ENCODE data around the gene SMAD4. TPM values are rescaled to one million over a fixed set of nuclear protein-coding genes. Genes with fewer than 3 reads are reported as not detected.

Gene SMAD4
- total RNA-seq, 1 experiment from 2014 or later = 96.3 TPM

GRCh38 chr18:51066273-51066672 lies 36.3 kb downstream of the SMAD4 start:
- H3K36me3 ChIP-seq (ENCODE audit: control insufficient read depth in 1 of 2, insufficient read depth in 2 of 2, low read length in 2 of 2) = peaks cover 6 to 29% of the 10 kb centered on the region in 2 experiments; a peak in 3 of 4 replicates
- peaks cover 0 to 10% of the 10 kb centered on the region in 2 experiments; a peak in 2 of 4 replicates for H3K4me1 ChIP-seq (ENCODE audit: control insufficient read depth in 1 of 2, insufficient read depth in 2 of 2, low read length in 2 of 2)
- H4K20me1 ChIP-seq (ENCODE audit: insufficient read depth) = peaks cover 3% of the 10 kb centered on the region; the same call in 1 of the 2 replicates
- H3K27me3 ChIP-seq (ENCODE audit: insufficient read depth, low read length) = no peaks in the 10 kb centered on the region
- POLR2A ChIA-PET = no interaction called here
- RAD21 ChIA-PET (ENCODE audit: low non-redundant PET in 1 of 2, low total read pairs in 2 of 2, uncharacterized antibody in 2 of 2, unreplicated experiment in 2 of 2) = no interaction called here
- no peak for ATAC-seq
- H3K9me3 ChIP-seq (ENCODE audit: control insufficient read depth in 1 of 2, insufficient read depth in 1 of 2, low read depth in 1 of 2, low read length in 2 of 2) = no peaks in the 10 kb centered on the region
- DNase-seq (ENCODE audit: low read depth, low spot score) = no peak
- no peak overlapping the region for H2AFZ ChIP-seq (ENCODE audit: low read depth, low read length, poor library complexity, severe bottlenecking)
- no peaks in the 10 kb centered on the region for H3K9me2 ChIP-seq (ENCODE audit: insufficient read depth)
- H3K4me3 ChIP-seq (replicated peaks in 1 of 2; ENCODE audit: low read depth in 1 of 2, low read length in 2 of 2) = no peak overlapping the region
- TF ChIP-seq ZFX (IDR thresholded peaks at IDR 0.05) (no peak), EGR1 (IDR thresholded peaks at IDR 0.05; ENCODE audit: low read depth) (no peak), SP1 (IDR thresholded peaks at IDR 0.05; ENCODE audit: low read depth) (no peak), RAD21 (IDR thresholded peaks at IDR 0.05; ENCODE audit: low read depth) (no peak), CBX3 (IDR thresholded peaks at IDR 0.05; ENCODE audit: low read depth) (no peak), FOSL1 (IDR thresholded peaks at IDR 0.05; ENCODE audit: low read depth) (no peak), SIN3A (IDR thresholded peaks at IDR 0.05; ENCODE audit: low read depth) (no peak)
- TF ChIP-seq, protein P1, sequence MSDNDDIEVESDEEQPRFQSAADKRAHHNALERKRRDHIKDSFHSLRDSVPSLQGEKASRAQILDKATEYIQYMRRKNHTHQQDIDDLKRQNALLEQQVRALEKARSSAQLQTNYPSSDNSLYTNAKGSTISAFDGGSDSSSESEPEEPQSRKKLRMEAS (IDR thresholded peaks at IDR 0.05) = no peak
- TF ChIP-seq, protein P2, sequence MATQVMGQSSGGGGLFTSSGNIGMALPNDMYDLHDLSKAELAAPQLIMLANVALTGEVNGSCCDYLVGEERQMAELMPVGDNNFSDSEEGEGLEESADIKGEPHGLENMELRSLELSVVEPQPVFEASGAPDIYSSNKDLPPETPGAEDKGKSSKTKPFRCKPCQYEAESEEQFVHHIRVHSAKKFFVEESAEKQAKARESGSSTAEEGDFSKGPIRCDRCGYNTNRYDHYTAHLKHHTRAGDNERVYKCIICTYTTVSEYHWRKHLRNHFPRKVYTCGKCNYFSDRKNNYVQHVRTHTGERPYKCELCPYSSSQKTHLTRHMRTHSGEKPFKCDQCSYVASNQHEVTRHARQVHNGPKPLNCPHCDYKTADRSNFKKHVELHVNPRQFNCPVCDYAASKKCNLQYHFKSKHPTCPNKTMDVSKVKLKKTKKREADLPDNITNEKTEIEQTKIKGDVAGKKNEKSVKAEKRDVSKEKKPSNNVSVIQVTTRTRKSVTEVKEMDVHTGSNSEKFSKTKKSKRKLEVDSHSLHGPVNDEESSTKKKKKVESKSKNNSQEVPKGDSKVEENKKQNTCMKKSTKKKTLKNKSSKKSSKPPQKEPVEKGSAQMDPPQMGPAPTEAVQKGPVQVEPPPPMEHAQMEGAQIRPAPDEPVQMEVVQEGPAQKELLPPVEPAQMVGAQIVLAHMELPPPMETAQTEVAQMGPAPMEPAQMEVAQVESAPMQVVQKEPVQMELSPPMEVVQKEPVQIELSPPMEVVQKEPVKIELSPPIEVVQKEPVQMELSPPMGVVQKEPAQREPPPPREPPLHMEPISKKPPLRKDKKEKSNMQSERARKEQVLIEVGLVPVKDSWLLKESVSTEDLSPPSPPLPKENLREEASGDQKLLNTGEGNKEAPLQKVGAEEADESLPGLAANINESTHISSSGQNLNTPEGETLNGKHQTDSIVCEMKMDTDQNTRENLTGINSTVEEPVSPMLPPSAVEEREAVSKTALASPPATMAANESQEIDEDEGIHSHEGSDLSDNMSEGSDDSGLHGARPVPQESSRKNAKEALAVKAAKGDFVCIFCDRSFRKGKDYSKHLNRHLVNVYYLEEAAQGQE (IDR thresholded peaks at IDR 0.05; ENCODE audit: low read depth) = no peak
- no TSS peak for BruUV-seq (replicated peaks)
- no peak overlapping the region for H3K9ac ChIP-seq (ENCODE audit: low read length)
- no peak overlapping the region for H3K27ac ChIP-seq (ENCODE audit: low read depth, low read length)
- intact Hi-C loops (cut with micrococcal nuclease) = no loop called here
- CTCF ChIA-PET = interaction anchor here (1.5 kb wide), 1 partner anchor 15 kb away, joined by 9 read pairs; no protein-coding TSS in a partner anchor
- H3K4me2 ChIP-seq (ENCODE audit: low read length) = no peak overlapping the region
- peaks cover 6% of the 10 kb centered on the region for H3K79me2 ChIP-seq (ENCODE audit: insufficient read depth, low read length)

Measured in HCT116 (cell line).